GM10847 (cell line): ENCODE measurements around the gene SPINK4.

Experiments used
- POLR2A ChIP-seq: IDR thresholded peaks from 2 replicates; pipeline ENCODE4 v1.6.1; 2011; ENCODE audit not compliant: insufficient read length; ENCODE audit errors: extremely low read depth

The SPINK4 gene

GRCh38 chr9:33244137-33244784 lies 4.3 kb downstream of the SPINK4 start:
- no peak for TF ChIP-seq POLR2A

GRCh38 chr9:33245341-33245740 lies 5.4 kb downstream of the SPINK4 start:
- no peak for TF ChIP-seq POLR2A

GRCh38 chr9:33246269-33246860 lies 6.4 kb downstream of the SPINK4 start:
- TF ChIP-seq POLR2A = no peak

- TF ChIP-seq POLR2A = no peak
These were observed 8.6 kb downstream of the SPINK4 start for GRCh38 chr9:33248606-33249005.

- no peak for TF ChIP-seq POLR2A
These were observed 9.2 kb downstream of the SPINK4 start for GRCh38 chr9:33249087-33249658.

- no peak for TF ChIP-seq POLR2A
These were observed 10.0 kb downstream of the SPINK4 start for GRCh38 chr9:33249983-33250382.

GRCh38 chr9:33250458-33250995 lies 10.6 kb downstream of the SPINK4 start:
- TF ChIP-seq POLR2A = no peak

GRCh38 chr9:33254211-33254610 lies 14.2 kb downstream of the SPINK4 start:
- TF ChIP-seq POLR2A = no peak

GRCh38 chr9:33255014-33255413 lies 15.0 kb downstream of the SPINK4 start:
- no peak for TF ChIP-seq POLR2A

- TF ChIP-seq POLR2A = no peak
These were observed 15.5 kb downstream of the SPINK4 start for GRCh38 chr9:33255471-33255870.

- no peak for TF ChIP-seq POLR2A
These were observed 16.3 kb downstream of the SPINK4 start for GRCh38 chr9:33256236-33256635.

- TF ChIP-seq POLR2A = no peak
These were observed 17.3 kb downstream of the SPINK4 start for GRCh38 chr9:33257276-33257675.

GRCh38 chr9:33260372-33260771 lies 20.4 kb downstream of the SPINK4 start:
- no peak for TF ChIP-seq POLR2A

GRCh38 chr9:33263131-33264002 lies 23.4 kb downstream of the SPINK4 start:
- no peak for TF ChIP-seq POLR2A

- no peak for TF ChIP-seq POLR2A
These were observed 24.1 kb downstream of the SPINK4 start for GRCh38 chr9:33264003-33264472.

GRCh38 chr9:33264473-33265177 lies 24.7 kb downstream of the SPINK4 start, which contains the start of the genes BAG1 and CHMP5:
Gene BAG1, minus strand, starts transcription at chr9:33264708.
Gene CHMP5, plus strand, starts transcription at chr9:33265049. Its CDS starts 30 bp downstream, at chr9:33265079.
- TF ChIP-seq POLR2A = peak; percentile 38
